SK-N-MC (cell line): ENCODE results near the gene VSTM2B.

Experiments used
- DNase-seq: peaks from one replicate; pipeline ENCODE4 v3.0.0-alpha.2; 2011; ENCODE audit warnings: low read depth, low spot score
- H3K27ac ChIP-seq: fragments of 200-600 bp; sonication (generic); 2 replicates; pipeline ENCODE4 v1.5.1; 2016; ENCODE audit warnings: mixed run types
- H3K36me3 ChIP-seq: fragments of 200-600 bp; sonication (generic); 2 replicates; pipeline ENCODE4 v1.6.1; 2017; ENCODE audit warnings: antibody characterized with exemption, low read length, mixed read lengths; ENCODE audit not compliant: insufficient read depth
- H3K4me3 ChIP-seq: fragments of 200-600 bp; sonication (generic); 2 replicates; pipeline ENCODE4 v1.5.1; 2016
- H3K9ac ChIP-seq: fragments of 200-600 bp; sonication (generic); 2 replicates; pipeline ENCODE4 v1.8.0; 2017; ENCODE audit warnings: mixed run types, mixed read lengths; ENCODE audit not compliant: insufficient read length
- H3K9me3 ChIP-seq: fragments of 200-600 bp; sonication (generic); 2 replicates; pipeline ENCODE4 v1.6.1; 2017; ENCODE audit warnings: low read depth, mild to moderate bottlenecking, antibody characterized with exemption, low read length, moderate library complexity, mixed read lengths
- EZH2 ChIP-seq: fragments of 200-600 bp; sonication (generic); IDR thresholded peaks from one replicate; pipeline ENCODE4 v1.6.1; 2017; ENCODE audit warnings: antibody characterized with exemption
- FOXP2 ChIP-seq: optimal IDR thresholded peaks from 2 replicates; pipeline ENCODE3; 2011; ENCODE audit warnings: mild to moderate bottlenecking, moderate library complexity; ENCODE audit not compliant: insufficient read depth; ENCODE audit errors: extremely low read length, control extremely low read depth
- POLR2AphosphoS5 ChIP-seq: IDR thresholded peaks from 2 replicates; pipeline ENCODE4 v1.6.1; 2012; ENCODE audit warnings: mild to moderate bottlenecking, low read depth, low read length, borderline replicate concordance

The VSTM2B gene

GRCh38 chr19:29501816-29502580 lies 23.8 kb upstream of the VSTM2B start:
- Histone ChIP-seq H3K9ac (no peak overlapping the region), H3K36me3 (no peaks in the 10 kb centered on the region), H3K4me3 (no peak overlapping the region), H3K27ac (no peak overlapping the region), H3K9me3 (no peaks in the 10 kb centered on the region)
- TF ChIP-seq FOXP2 = no peak
- TF ChIP-seq POLR2AphosphoS5 = no peak
- TF ChIP-seq EZH2 = no peak
- no peak for DNase-seq

- Histone ChIP-seq H3K27ac (no peak overlapping the region), H3K4me3 (no peak overlapping the region), H3K9me3 (no peaks in the 10 kb centered on the region), H3K36me3 (no peaks in the 10 kb centered on the region), H3K9ac (no peak overlapping the region)
- DNase-seq = no peak
- TF ChIP-seq POLR2AphosphoS5 (no peak), FOXP2 (no peak), EZH2 (no peak)
Measured at GRCh38 chr19:29502581-29502850, 23.3 kb upstream of the VSTM2B start.

- Histone ChIP-seq H3K9me3 (no peaks in the 10 kb centered on the region), H3K36me3 (no peaks in the 10 kb centered on the region), H3K4me3 (no peak overlapping the region), H3K9ac (no peak overlapping the region), H3K27ac (no peak overlapping the region)
- DNase-seq = no peak
- no peak for TF ChIP-seq POLR2AphosphoS5
- TF ChIP-seq FOXP2 = no peak
- TF ChIP-seq EZH2 = no peak
Measured at GRCh38 chr19:29503140-29503758, 22.5 kb upstream of the VSTM2B start.

- no peak for DNase-seq
- TF ChIP-seq FOXP2 (no peak), POLR2AphosphoS5 (no peak), EZH2 (no peak)
- Histone ChIP-seq H3K9ac (no peak overlapping the region), H3K4me3 (no peak overlapping the region), H3K36me3 (no peaks in the 10 kb centered on the region), H3K27ac (no peak overlapping the region), H3K9me3 (no peaks in the 10 kb centered on the region)
Measured at GRCh38 chr19:29503785-29504184, 22.0 kb upstream of the VSTM2B start.

- Histone ChIP-seq H3K4me3 (no peak overlapping the region), H3K9ac (no peak overlapping the region), H3K36me3 (no peaks in the 10 kb centered on the region), H3K27ac (no peak overlapping the region), H3K9me3 (no peaks in the 10 kb centered on the region)
- no peak for TF ChIP-seq POLR2AphosphoS5
- no peak for TF ChIP-seq EZH2
- no peak for TF ChIP-seq FOXP2
- no peak for DNase-seq
Measured at GRCh38 chr19:29504454-29504853, 21.3 kb upstream of the VSTM2B start.

- Histone ChIP-seq H3K27ac (no peak overlapping the region), H3K9me3 (no peaks in the 10 kb centered on the region), H3K36me3 (no peaks in the 10 kb centered on the region), H3K9ac (no peak overlapping the region), H3K4me3 (no peak overlapping the region)
- TF ChIP-seq FOXP2 = no peak
- no peak for TF ChIP-seq EZH2
- TF ChIP-seq POLR2AphosphoS5 = no peak
- DNase-seq = no peak
Measured at GRCh38 chr19:29505097-29505824, 20.5 kb upstream of the VSTM2B start.

GRCh38 chr19:29506619-29506911 lies 19.2 kb upstream of the VSTM2B start:
- no peak overlapping the region for H3K4me3 ChIP-seq

GRCh38 chr19:29507081-29507860 lies 18.5 kb upstream of the VSTM2B start:
- no peaks in the 10 kb centered on the region for H3K9me3 ChIP-seq

More at GRCh38 chr19:29506619-29506911, 19.2 kb upstream of the VSTM2B start:
- Histone ChIP-seq H3K9ac (no peak overlapping the region), H3K9me3 (no peaks in the 10 kb centered on the region), H3K36me3 (no peaks in the 10 kb centered on the region), H3K27ac (no peak overlapping the region)
- no peak for DNase-seq
- TF ChIP-seq POLR2AphosphoS5 (no peak), EZH2 (no peak), FOXP2 (no peak)

More at GRCh38 chr19:29507081-29507860, 18.5 kb upstream of the VSTM2B start:
- no peak for TF ChIP-seq POLR2AphosphoS5
- TF ChIP-seq EZH2 = no peak
- no peak for TF ChIP-seq FOXP2
- DNase-seq = no peak
- Histone ChIP-seq H3K27ac (no peak overlapping the region), H3K9ac (no peak overlapping the region), H3K4me3 (no peak overlapping the region), H3K36me3 (no peaks in the 10 kb centered on the region)
